HG03175 (cell line): Measurements from ENCODE around the gene CORO2A.

Experiments
- ATAC-seq: cut with Tn5 transposase; IDR thresholded peaks from one replicate; pipeline ENCODE4 v1.9.1; 2021; ENCODE audit warnings: mild to moderate bottlenecking, moderate library complexity; ENCODE audit not compliant: unreplicated experiment

The CORO2A gene, protein sequence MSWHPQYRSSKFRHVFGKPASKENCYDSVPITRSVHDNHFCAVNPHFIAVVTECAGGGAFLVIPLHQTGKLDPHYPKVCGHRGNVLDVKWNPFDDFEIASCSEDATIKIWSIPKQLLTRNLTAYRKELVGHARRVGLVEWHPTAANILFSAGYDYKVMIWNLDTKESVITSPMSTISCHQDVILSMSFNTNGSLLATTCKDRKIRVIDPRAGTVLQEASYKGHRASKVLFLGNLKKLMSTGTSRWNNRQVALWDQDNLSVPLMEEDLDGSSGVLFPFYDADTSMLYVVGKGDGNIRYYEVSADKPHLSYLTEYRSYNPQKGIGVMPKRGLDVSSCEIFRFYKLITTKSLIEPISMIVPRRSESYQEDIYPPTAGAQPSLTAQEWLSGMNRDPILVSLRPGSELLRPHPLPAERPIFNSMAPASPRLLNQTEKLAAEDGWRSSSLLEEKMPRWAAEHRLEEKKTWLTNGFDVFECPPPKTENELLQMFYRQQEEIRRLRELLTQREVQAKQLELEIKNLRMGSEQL

GRCh38 chr9:98192503-98193335 lies at the start of gene CORO2A:
TSS of gene CORO2A (minus strand) at chr9:98192637. CDS start at chr9:98157660, 34,977 bp downstream.
- ATAC-seq = peak; percentile 49

GRCh38 chr9:98241357-98242300 lies 49.2 kb upstream of the CORO2A start:
- ATAC-seq = no peak

- no peak for ATAC-seq
Measured at GRCh38 chr9:98240475-98240874, 48.0 kb upstream of the CORO2A start.

- ATAC-seq = no peak
Measured at GRCh38 chr9:98236901-98237487, 44.6 kb upstream of the CORO2A start.

DNA sequence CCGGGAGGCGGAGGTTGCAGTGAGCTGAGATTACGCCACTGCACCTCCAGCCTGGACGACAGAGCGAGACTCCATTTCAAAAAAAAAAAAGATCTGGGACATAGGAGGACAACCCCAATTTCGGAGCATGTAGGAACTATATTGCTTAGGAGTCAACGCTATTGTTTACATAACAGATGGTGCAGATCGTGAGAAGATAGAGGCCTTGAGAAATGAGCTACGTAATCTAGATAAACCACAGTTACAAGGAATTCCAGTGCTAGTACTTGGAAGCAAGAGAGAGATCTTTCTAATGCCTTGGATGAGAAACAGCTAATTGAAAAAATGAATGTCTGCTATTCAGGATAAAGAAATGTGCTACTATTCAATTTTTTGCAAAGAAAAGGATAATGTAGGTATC lies 42.7 kb upstream of the CORO2A start:
- no peak for ATAC-seq

- ATAC-seq = no peak
Measured at GRCh38 chr9:98234245-98234825, 41.9 kb upstream of the CORO2A start.

- ATAC-seq = no peak
Measured at GRCh38 chr9:98232926-98233325, 40.5 kb upstream of the CORO2A start.

DNA sequence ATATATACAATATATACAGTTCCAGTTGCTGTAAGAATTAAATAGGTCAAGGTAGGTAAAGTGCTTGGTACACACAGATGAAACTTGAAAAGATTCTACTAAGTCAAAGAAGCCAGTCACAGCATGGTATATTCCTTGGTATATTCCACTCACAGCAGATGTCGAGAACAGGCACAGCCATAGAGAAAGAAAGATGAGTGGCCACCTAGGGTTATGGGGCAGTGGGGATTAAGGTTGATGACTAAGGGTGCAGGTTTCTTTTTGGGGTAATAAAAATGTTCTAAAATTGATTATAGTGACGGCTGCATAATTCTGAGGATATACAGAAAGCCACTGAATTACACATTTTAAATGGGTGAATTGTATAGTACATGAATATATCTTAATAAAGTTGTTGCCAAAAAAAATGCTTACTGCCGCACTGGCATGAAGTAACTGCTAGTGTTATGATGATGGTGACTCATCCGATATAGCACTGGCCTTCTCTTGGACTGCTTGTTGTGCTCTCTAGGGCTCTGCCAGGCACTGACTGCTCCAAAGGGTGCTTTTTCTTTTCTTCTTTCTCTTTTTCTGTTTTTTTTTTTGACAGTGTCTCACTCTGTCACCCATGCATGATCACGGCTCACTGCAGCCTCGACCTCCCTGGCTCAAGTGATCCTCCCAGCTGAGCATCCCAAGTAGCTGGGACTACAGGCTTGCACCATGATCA lies 39.5 kb upstream of the CORO2A start:
- ATAC-seq = no peak

DNA sequence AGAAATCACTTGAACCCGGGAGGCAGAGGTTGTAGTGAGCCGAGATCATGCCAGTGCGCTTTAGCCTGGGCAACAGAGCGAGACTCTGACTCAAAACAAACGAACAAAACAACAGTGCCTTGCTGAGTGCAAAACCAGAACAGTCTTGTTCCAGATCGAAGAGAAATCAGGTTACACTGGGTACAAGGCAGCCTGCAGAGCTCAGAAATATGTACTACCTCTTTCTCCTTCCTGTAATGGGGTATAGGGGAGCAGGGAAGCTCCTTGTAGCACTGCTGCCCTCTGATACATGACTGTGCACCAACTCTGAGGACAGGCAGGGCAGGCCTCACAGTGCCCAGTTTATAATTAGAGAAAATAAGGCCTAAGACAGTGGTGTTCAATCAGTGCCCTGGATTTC lies 38.4 kb upstream of the CORO2A start:
- ATAC-seq = no peak

GRCh38 chr9:98230304-98230703 lies 37.9 kb upstream of the CORO2A start:
- ATAC-seq = no peak

DNA sequence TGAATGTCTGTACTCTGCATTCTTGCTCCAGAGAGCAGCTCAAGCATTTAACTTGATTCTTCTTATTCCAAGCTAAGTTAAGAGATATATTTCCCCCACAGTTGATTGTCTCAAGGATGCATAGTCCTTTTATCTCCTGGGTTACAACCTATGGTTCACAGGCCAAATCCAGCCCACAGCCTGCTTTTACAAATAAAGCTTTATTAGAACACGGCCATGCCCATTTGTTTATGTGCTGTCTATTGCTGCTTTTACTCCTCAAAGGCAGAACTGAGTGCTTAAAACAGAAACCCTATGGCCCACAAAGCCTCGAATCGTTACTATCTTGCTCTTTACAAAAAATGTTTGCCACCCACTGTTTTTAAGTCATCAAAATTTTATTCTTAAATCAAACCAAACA lies 37.2 kb upstream of the CORO2A start:
- ATAC-seq = no peak

DNA sequence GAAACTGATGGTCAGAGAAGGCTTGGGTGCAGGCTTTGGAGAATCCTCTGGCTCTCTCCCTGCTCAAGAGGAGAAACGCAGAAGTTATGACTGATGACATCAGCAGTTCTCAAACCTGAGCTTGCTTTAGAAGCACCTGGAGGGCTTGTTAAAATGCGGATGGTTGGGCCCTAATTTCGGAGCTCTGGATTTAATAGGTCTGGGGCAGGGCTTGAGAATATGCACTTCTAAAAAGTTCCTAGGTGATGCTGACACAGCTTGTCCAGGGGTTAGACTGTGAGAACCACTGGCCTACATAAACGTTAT lies 36.6 kb upstream of the CORO2A start:
- no peak for ATAC-seq

DNA sequence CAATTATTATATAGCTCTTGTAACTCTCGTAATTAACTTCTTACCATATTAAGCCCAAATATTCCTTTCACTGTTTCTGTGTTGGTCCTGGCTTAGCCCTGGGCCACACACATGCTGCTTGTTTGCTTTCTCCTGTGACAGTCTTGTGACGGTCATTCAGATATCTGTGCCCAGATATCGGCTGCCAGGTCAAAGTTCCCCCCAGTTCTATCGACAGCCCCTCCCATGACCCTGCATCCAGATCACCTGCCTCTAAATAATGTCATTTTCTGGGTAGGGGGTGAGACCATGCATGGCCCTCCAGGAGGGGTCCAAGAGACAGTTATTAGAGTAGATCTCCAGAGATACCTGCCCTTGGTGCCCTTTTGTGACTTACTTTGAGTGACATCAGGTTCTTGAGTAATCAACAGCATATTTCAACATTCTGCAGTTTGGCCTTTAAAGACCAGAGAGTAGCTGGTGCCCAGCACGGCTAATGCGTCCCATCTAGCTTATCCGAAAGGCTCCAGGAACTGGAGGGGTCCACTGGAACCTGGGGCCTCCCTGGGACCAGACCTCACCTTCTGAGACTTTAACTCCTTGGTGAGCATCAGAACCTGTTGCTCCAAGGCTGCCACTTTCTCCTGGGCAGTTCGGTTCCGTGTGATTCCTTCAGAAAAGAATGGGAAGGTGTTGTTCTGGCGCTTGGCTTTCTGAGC lies 36.1 kb upstream of the CORO2A start:
- no peak for ATAC-seq

- no peak for ATAC-seq
Measured at GRCh38 chr9:98227883-98228282, 35.4 kb upstream of the CORO2A start.

- ATAC-seq = no peak
Measured at GRCh38 chr9:98226957-98227356, 34.5 kb upstream of the CORO2A start.

DNA sequence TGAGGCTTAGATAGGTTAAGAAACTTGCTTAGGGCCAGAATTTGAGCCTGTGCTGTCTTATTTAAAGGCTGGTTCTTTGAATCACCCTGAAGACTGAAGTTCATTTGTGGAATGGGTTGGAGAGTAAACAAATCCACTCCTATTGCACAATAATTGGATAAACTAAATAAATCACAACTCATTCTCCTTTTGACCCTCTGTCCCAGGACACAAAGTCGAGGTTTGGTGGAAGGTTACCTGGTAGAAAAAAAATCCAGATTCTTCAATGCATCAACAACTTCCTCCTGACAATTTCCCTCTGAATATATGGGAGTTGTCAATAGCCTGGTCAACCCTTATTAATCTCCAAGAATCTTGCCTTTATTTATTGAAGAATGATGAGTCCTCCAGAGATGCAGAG lies 34.1 kb upstream of the CORO2A start:
- no peak for ATAC-seq

DNA sequence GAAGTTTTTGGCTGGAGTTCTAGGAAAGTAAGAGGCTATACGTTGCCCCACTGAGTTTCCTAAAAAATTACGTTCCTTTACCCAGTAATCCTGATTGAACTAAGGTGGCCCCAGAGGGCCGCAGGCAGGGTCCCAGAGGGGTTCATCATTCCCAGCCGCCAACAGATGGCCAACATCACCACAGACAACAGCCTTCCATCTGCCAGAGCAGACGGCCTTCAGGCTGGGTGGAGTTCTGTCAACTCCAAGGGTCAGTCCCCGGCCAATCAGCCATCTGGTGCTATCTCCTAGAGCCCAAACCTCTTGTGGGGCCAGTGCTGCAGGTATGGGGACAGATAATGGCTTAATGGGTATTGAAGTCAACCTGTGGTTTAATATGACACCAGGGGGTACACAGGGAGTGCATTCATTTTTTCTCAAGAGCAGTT lies 32.6 kb upstream of the CORO2A start:
- ATAC-seq = no peak

DNA sequence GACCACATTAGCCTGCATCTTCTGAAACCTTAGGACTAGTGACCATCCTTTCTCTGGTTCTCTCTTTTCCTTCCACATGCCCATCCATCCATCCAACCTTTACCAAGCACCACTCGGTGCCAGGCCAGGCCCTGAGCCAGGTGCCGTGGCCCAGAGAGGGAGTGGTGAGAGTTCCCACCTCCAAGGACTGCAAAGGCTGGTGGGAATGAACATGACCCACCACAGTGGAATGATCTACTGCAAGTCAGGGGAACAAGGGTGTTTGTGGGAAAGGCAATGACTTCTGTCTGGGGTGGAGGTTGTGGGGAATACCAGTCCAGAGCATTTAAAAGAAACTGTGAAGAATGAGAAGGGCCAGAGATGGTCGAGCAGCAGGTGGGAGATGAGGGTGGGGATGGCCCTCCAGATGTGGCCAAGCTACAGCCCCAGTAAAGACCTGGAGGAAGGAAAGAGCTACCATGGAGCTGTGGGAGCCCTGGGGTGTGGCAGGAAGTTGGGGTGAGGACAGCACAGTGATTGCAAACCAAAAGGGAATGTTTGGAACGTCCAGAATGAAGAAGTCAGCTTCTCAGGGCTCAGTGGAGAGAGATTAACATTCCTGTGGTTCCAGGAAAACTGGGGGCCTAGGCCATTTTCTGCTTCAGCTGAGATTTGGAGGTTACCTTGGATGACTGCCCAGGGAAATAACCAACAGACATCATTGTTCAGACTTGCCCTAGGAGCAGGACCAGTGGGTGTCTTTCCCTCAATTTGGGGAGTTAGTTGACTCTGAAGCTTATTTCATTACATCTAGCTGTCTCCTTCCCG lies 30.7 kb upstream of the CORO2A start:
- ATAC-seq = no peak
